Measurements from ENCODE around the gene PCK1. TPM values are rescaled to one million over a fixed set of nuclear protein-coding genes. Genes with fewer than 3 reads are reported as not detected.

The PCK1 gene
- total and polyA plus RNA-seq, 2 experiments from 2014 or later: not detected

DNA sequence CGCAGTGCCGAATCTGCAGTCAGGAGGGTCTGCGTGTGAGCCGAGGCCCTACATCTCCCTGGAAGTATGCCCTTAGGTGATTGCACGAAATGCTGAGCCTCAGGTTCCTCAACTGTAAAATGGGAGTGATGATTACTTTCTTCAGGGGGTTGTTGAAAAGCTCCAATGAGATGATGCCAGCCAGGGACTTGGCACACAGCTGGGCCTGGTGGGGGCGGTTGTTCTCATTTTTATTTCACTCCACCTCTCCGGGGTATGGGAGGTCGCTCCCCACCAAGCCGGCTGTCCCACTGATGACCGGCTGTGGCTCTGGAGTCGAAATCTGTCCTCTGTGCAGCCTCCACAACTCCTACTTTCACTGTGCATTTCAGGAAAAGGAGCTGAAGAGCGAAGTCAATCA is 8.1 kb downstream of the PCK1 start:
- TF ChIP-seq, protein P1, sequence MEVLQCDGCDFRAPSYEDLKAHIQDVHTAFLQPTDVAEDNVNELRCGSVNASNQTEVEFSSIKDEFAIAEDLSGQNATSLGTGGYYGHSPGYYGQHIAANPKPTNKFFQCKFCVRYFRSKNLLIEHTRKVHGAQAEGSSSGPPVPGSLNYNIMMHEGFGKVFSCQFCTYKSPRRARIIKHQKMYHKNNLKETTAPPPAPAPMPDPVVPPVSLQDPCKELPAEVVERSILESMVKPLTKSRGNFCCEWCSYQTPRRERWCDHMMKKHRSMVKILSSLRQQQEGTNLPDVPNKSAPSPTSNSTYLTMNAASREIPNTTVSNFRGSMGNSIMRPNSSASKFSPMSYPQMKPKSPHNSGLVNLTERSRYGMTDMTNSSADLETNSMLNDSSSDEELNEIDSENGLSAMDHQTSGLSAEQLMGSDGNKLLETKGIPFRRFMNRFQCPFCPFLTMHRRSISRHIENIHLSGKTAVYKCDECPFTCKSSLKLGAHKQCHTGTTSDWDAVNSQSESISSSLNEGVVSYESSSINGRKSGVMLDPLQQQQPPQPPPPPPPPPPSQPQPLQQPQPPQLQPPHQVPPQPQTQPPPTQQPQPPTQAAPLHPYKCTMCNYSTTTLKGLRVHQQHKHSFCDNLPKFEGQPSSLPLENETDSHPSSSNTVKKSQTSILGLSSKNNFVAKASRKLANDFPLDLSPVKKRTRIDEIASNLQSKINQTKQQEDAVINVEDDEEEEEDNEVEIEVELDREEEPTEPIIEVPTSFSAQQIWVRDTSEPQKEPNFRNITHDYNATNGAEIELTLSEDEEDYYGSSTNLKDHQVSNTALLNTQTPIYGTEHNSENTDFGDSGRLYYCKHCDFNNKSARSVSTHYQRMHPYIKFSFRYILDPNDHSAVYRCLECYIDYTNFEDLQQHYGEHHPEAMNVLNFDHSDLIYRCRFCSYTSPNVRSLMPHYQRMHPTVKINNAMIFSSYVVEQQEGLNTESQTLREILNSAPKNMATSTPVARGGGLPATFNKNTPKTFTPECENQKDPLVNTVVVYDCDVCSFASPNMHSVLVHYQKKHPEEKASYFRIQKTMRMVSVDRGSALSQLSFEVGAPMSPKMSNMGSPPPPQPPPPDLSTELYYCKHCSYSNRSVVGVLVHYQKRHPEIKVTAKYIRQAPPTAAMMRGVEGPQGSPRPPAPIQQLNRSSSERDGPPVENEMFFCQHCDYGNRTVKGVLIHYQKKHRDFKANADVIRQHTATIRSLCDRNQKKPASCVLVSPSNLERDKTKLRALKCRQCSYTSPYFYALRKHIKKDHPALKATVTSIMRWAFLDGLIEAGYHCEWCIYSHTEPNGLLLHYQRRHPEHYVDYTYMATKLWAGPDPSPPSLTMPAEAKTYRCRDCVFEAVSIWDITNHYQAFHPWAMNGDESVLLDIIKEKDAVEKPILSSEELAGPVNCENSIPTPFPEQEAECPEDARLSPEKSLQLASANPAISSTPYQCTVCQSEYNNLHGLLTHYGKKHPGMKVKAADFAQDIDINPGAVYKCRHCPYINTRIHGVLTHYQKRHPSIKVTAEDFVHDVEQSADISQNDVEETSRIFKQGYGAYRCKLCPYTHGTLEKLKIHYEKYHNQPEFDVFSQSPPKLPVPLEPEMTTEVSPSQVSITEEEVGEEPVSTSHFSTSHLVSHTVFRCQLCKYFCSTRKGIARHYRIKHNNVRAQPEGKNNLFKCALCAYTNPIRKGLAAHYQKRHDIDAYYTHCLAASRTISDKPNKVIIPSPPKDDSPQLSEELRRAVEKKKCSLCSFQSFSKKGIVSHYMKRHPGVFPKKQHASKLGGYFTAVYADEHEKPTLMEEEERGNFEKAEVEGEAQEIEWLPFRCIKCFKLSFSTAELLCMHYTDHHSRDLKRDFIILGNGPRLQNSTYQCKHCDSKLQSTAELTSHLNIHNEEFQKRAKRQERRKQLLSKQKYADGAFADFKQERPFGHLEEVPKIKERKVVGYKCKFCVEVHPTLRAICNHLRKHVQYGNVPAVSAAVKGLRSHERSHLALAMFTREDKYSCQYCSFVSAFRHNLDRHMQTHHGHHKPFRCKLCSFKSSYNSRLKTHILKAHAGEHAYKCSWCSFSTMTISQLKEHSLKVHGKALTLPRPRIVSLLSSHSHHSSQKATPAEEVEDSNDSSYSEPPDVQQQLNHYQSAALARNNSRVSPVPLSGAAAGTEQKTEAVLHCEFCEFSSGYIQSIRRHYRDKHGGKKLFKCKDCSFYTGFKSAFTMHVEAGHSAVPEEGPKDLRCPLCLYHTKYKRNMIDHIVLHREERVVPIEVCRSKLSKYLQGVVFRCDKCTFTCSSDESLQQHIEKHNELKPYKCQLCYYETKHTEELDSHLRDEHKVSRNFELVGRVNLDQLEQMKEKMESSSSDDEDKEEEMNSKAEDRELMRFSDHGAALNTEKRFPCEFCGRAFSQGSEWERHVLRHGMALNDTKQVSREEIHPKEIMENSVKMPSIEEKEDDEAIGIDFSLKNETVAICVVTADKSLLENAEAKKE (CRISPR knock-in tag; IDR thresholded peaks at IDR 0.05): no peak
- no peak for TF ChIP-seq STAT1 (IDR thresholded peaks at IDR 0.05; ENCODE audit: unreplicated experiment)
- no peak for TF ChIP-seq EZH2 (IDR thresholded peaks at IDR 0.05; ENCODE audit: low read depth, unreplicated experiment)
- TF ChIP-seq, protein P2, sequence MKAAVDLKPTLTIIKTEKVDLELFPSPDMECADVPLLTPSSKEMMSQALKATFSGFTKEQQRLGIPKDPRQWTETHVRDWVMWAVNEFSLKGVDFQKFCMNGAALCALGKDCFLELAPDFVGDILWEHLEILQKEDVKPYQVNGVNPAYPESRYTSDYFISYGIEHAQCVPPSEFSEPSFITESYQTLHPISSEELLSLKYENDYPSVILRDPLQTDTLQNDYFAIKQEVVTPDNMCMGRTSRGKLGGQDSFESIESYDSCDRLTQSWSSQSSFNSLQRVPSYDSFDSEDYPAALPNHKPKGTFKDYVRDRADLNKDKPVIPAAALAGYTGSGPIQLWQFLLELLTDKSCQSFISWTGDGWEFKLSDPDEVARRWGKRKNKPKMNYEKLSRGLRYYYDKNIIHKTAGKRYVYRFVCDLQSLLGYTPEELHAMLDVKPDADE (IDR thresholded peaks at IDR 0.05): no peak
- TF ChIP-seq CREB1 (CRISPR knock-in tag; IDR thresholded peaks at IDR 0.05; ENCODE audit: low read depth): no peak
- no peak for TF ChIP-seq JUNB (IDR thresholded peaks at IDR 0.05; ENCODE audit: unreplicated experiment)
- no peak for TF ChIP-seq EZH2phosphoT487 (IDR thresholded peaks at IDR 0.05; ENCODE audit: unreplicated experiment)
- TF ChIP-seq ZNF114 (CRISPR knock-in tag; IDR thresholded peaks at IDR 0.05): no peak
- H3K4me2 ChIP-seq: no peak overlapping the region
- H3K4me1 ChIP-seq (ENCODE audit: insufficient read depth): peaks cover 5% of the 10 kb centered on the region
- 0 out of 2 replicates have a peak, but pooled peaks cover 11% of the 10 kb centered on the region for H3K9me2 ChIP-seq (ENCODE audit: insufficient read depth)
- no peak overlapping the region for H3K27ac Mint-ChIP-seq
- H3K4me1 Mint-ChIP-seq: peaks cover 12% of the 10 kb centered on the region
- ATAC-seq (no peak), DNase-seq (ENCODE audit: low spot score) (no peak)
- no peaks in the 10 kb centered on the region for H3K36me3 ChIP-seq (ENCODE audit: insufficient read depth)
- H3K4me3 Mint-ChIP-seq: no peak overlapping the region
- H3F3A ChIP-seq (replicated peaks; ENCODE audit: low read depth): no peaks in the 10 kb centered on the region
- H3K27ac ChIP-seq (ENCODE audit: low read depth): no peak overlapping the region
- H3K9me3 Mint-ChIP-seq: no peaks in the 10 kb centered on the region; the same call in 2 of the 3 replicates
- no peaks in the 10 kb centered on the region for H4K20me1 ChIP-seq (replicated peaks; ENCODE audit: insufficient read depth)
- no peaks in the 10 kb centered on the region for H3K36me3 Mint-ChIP-seq (ENCODE audit: low read depth)
- H3K27me3 ChIP-seq (ENCODE audit: insufficient read depth): no peaks in the 10 kb centered on the region
- H3K79me2 ChIP-seq (replicated peaks; ENCODE audit: insufficient read depth): no peaks in the 10 kb centered on the region
- H3K4me3 ChIP-seq: no peak overlapping the region
- no peak overlapping the region for H2AFZ ChIP-seq
- H3K27me3 Mint-ChIP-seq (ENCODE audit: insufficient read depth, low read depth, poor library complexity): peaks cover 2% of the 10 kb centered on the region
